Hematopoietic multipotent progenitor cell (in vitro differentiated cells): ENCODE results near the gene CLIC6. TPM values are rescaled to one million over a fixed set of nuclear protein-coding genes. Genes with fewer than 3 reads are reported as not detected.

ENCODE experiments used
- DNase-seq, 3 donors: peaks; one replicate each; pipeline ENCODE4 v3.0.0-alpha.2; 2011 to 2015; ENCODE audit warnings: low read depth in 2 of 3, low spot score in 2 of 3
- total RNA-seq: library from RNA; depleted of rRNA; stranded (reverse); fragments of >200 nt; gene quantifications from one replicate; pipeline ENCODE4 v1.2.3, GENCODE V29; 2012

The CLIC6 gene
- total RNA-seq, 1 donor = under 0.01 TPM

- no peak for DNase-seq
These were observed 86.2 kb downstream of the CLIC6 start for GRCh38 chr21:34754690-34755647.

DNA sequence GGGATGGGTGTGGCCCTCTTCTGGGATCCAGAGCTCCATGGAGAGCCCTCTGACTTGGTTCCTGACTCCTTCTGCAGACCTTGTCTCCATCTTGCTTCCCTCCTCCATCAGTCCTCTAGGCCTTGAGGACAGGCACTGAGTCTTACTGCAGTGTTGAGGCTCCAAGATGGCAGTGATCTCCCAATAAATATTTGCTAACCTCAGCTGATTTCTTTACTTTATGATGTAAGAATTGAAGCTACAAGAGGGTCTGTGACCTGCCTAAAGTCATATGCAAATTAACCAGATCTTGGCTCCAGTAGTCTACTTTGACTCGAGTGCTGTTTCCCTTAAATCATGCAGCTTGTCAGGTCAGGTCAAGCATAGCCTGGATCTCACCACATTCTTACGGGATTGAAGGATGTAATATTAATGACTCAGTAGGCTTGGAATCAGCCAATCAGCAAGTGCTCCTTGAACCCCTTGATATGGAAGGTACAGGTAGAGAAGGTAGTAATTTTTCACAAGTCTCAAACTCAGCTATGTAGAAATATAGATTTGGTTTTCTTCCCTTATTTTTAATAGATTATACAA is 93.0 kb downstream of the CLIC6 start:
- DNase-seq = no peak

DNA sequence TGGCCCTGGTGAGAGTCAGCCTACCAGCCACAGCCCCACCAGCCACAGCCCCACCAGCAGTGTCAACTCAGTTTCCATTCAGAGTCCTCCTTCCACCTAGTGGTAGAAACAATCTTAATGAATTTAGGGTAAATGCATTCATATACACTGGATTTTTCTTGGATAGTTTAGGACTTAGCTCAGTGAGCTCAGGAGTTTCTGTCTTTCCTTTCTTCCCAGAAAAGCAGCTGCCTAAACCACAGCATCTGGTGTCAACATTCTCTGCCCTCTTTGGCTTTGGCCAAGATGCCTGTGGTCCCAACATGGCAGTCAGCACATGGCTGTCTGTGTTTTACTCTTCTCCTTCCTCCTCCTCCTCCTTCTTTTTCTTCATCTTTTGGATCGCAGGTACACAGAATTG is 94.0 kb downstream of the CLIC6 start:
- DNase-seq = no peak

- DNase-seq = no peak
These were observed 96.0 kb downstream of the CLIC6 start for GRCh38 chr21:34764715-34765284.

DNA sequence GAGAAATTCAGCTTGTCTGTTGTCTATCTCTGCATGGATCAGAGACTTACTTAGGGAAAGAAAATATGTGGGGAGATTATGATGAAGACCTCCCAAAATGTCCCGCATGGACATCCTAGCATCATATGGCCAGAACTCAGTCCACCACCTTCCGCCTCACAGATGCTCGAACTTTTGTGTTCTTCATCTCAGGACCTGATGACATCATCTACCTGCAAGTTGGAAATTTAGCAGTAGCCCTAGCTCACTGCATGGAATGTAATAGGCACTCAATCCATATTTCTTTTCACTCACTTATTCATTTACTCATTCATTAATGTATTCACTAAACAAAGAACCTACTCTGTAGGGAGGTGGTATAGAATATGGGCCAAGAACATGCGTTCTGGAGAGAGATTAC is 96.8 kb downstream of the CLIC6 start:
- no peak for DNase-seq

DNA sequence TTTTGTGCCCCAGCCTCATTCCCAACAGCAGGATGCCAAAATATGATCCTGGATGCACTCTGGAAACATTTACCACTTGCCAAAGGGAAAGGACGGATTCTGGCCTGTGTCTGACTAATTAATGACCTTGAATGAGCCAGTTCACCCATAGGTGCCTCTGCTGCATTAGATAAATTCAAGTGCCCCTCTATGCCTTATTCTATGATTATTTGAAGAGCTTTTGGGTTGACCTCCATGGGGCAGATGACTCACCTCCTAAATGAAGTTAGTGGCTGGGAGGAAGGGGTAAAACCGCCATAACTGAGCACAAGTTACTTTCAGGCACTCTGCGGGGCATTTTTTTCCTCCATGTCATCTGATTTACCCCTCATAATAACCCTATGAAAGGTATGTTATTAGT is 98.1 kb downstream of the CLIC6 start:
- no peak for DNase-seq

Other genes starting within 250 kb of the CLIC6 start
- gene SMIM34, start 245.0 kb upstream of the CLIC6 start, total RNA-seq = not detected
- 0.27 TPM for gene KCNE1, start 156.8 kb upstream of the CLIC6 start, total RNA-seq
- gene RCAN1, start 53.9 kb upstream of the CLIC6 start, total RNA-seq = 3.2 TPM